ENCODE results near the gene MKNK2.
A peak's percentile ranks its signal among the peaks of the same experiment; 100 is the strongest.

The MKNK2 gene

DNA sequence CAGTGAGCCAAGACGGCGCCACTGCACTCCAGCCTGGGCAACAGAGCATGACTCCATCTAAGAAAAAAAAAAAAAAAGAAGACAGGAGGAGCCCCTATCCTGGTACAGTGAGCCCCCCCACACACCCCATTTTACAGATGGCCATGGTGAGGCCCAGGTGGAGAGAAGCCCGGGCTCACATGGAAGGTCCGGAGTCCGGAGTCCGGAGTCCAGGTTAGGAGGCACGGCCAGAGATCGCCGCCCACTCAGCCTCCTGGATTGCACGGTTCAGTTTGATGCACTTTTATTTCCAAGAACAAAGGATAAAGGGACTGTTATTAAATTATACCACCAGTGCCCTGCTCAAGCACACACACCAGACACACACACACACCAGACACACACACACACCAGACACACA, 24.3 kb downstream of the MKNK2 start:
- no peak for DNase-seq (ENCODE audit: low read depth)
- TF ChIP-seq, protein P1, sequence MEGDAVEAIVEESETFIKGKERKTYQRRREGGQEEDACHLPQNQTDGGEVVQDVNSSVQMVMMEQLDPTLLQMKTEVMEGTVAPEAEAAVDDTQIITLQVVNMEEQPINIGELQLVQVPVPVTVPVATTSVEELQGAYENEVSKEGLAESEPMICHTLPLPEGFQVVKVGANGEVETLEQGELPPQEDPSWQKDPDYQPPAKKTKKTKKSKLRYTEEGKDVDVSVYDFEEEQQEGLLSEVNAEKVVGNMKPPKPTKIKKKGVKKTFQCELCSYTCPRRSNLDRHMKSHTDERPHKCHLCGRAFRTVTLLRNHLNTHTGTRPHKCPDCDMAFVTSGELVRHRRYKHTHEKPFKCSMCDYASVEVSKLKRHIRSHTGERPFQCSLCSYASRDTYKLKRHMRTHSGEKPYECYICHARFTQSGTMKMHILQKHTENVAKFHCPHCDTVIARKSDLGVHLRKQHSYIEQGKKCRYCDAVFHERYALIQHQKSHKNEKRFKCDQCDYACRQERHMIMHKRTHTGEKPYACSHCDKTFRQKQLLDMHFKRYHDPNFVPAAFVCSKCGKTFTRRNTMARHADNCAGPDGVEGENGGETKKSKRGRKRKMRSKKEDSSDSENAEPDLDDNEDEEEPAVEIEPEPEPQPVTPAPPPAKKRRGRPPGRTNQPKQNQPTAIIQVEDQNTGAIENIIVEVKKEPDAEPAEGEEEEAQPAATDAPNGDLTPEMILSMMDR (conservative IDR thresholded peaks at IDR 0.05; ENCODE audit: low read depth, low read length): no peak
- H3K4me3 ChIP-seq (ENCODE audit: low read depth, low read length): no peak overlapping the region

GRCh38 chr19:2022289-2022688, 28.8 kb downstream of the MKNK2 start:
- H3K4me3 ChIP-seq (ENCODE audit: low read depth, low read length): no peak overlapping the region
- no peak for DNase-seq (ENCODE audit: low read depth)
- TF ChIP-seq, protein P1 (conservative IDR thresholded peaks at IDR 0.05; ENCODE audit: low read depth, low read length): no peak

DNA sequence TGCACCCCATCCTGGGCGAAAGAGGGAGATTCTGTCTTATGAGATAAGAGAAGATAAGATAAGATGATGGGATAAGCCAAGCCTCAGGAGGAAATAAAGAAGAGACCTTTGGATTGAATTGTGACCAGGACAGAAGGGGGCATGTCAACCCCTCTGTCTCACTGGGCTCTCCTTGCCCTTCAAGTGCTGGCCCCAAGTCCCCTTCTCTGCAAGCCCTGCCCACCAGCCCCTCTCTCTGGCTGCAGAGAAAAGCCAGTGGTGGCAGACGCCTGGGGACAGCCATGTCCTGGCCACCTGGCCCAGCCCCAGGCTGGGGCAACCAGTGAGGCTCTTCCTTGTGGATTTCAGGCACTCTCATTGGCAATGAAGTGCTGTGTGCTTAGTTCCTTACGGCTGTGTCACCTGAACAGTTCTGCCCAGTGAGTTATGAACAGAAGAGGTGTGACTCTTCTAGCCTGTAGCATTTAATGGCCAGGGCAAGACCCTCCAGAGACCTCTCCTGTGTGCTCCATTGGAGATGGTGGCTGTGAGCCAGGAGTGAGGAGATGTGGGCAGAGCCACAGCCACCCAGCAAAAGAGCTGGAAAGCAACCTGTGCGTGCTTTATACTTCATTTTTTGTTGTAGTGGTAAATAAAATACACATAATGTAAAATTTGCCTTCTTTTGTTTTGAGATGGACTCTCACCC, 29.4 kb downstream of the MKNK2 start:
- H3K4me3 ChIP-seq (ENCODE audit: low read depth, low read length): no peak overlapping the region
- TF ChIP-seq, protein P1 (conservative IDR thresholded peaks at IDR 0.05; ENCODE audit: low read depth, low read length): no peak
- no peak for DNase-seq (ENCODE audit: low read depth)

- no peak overlapping the region for H3K4me3 ChIP-seq (ENCODE audit: low read depth, low read length)
- TF ChIP-seq, protein P1 (conservative IDR thresholded peaks at IDR 0.05; ENCODE audit: low read depth, low read length): no peak
- DNase-seq (ENCODE audit: low read depth): no peak
Observed at GRCh38 chr19:2018752-2019151, 32.3 kb downstream of the MKNK2 start.

- H3K4me3 ChIP-seq (ENCODE audit: low read depth, low read length): peak overlapping the region; percentile 39
- DNase-seq (ENCODE audit: low read depth): peak; percentile 90
- TF ChIP-seq, protein P1 (conservative IDR thresholded peaks at IDR 0.05; ENCODE audit: low read depth, low read length): no peak
Observed at GRCh38 chr19:2016041-2016807, 34.8 kb downstream of the MKNK2 start.

DNA sequence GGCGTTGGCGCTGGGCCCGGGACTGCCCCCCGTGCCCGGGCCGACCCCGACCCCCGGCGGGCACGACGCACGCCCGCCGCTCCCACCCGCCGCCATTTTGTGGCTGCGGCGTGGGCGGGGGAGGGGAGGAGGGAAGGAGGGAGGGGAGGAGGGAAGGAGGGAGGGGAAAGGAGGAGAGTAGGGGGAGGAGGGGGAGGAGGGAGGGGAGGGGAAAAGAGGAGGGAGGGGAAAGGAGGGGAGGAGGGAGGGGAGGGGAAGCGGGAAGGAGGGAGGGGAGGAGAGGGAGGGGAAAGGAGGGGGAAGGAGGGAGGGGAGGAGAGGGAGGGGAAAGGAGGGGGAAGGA, 35.5 kb downstream of the MKNK2 start, which contains the start of gene BTBD2:
Gene BTBD2, minus strand, starts transcription at position 107 of the 343 bp plus-strand sequence. Its CDS starts 11 bp downstream, at position 96.
- peak within 1 kb of the TSS; percentile 68 for H3K4me3 ChIP-seq (ENCODE audit: low read depth, low read length)
- DNase-seq (ENCODE audit: low read depth): peak; percentile 88
- TF ChIP-seq, protein P1 (conservative IDR thresholded peaks at IDR 0.05; ENCODE audit: low read depth, low read length): no peak
